ENCODE results near the gene RAB8B. TPM values are rescaled to one million over a fixed set of nuclear protein-coding genes. Genes with fewer than 3 reads are reported as not detected.
A peak's percentile ranks its signal among the peaks of the same experiment; 100 is the strongest.
"Not testable (repeated sequence)": the region's sequence is repeated elsewhere in the genome, so short reads cannot be mapped to it uniquely, and the experiment has no call there.

RAB8B gene
- total RNA-seq, 1 experiment from 2014 or later, result 26.2 TPM

- in situ Hi-C loops (cut with HindIII; ENCODE audit: low pct_unique_long_range_greater_than_20kb, low sequenced_read_pairs), result no loop called here
- DNase-seq (ENCODE audit: low read depth, low spot score), result no peak
Observed at GRCh38 chr15:63197626-63198025, 8.2 kb downstream of the RAB8B start.

- in situ Hi-C loops (cut with HindIII; ENCODE audit: low pct_unique_long_range_greater_than_20kb, low sequenced_read_pairs), result no loop called here
- no peak for DNase-seq (ENCODE audit: low read depth, low spot score)
Observed at GRCh38 chr15:63198371-63199250, 9.2 kb downstream of the RAB8B start.

GRCh38 chr15:63200464-63201249 lies 11.3 kb downstream of the RAB8B start:
- DNase-seq (ENCODE audit: low read depth, low spot score), result no peak
- in situ Hi-C loops (cut with HindIII; ENCODE audit: low pct_unique_long_range_greater_than_20kb, low sequenced_read_pairs), result no loop called here

- DNase-seq (ENCODE audit: low read depth, low spot score), result no peak
- in situ Hi-C loops (cut with HindIII; ENCODE audit: low pct_unique_long_range_greater_than_20kb, low sequenced_read_pairs), result no loop called here
Observed at GRCh38 chr15:63202861-63203260, 13.5 kb downstream of the RAB8B start.

GRCh38 chr15:63203451-63204090 lies 14.2 kb downstream of the RAB8B start:
- in situ Hi-C loops (cut with HindIII; ENCODE audit: low pct_unique_long_range_greater_than_20kb, low sequenced_read_pairs), result no loop called here
- DNase-seq (ENCODE audit: low read depth, low spot score), result no peak

GRCh38 chr15:63206079-63206478 lies 16.7 kb downstream of the RAB8B start:
- in situ Hi-C loops (cut with HindIII; ENCODE audit: low pct_unique_long_range_greater_than_20kb, low sequenced_read_pairs), result no loop called here
- no peak for DNase-seq (ENCODE audit: low read depth, low spot score)

- in situ Hi-C loops (cut with HindIII; ENCODE audit: low pct_unique_long_range_greater_than_20kb, low sequenced_read_pairs); DNase-seq (ENCODE audit: low read depth, low spot score): not testable (repeated sequence)
Observed at GRCh38 chr15:63208824-63209223, 19.4 kb downstream of the RAB8B start.

GRCh38 chr15:63210151-63211091 lies 21.0 kb downstream of the RAB8B start:
- peak; percentile 58 for DNase-seq (ENCODE audit: low read depth, low spot score)
- in situ Hi-C loops (cut with HindIII; ENCODE audit: low pct_unique_long_range_greater_than_20kb, low sequenced_read_pairs), result no loop called here

GRCh38 chr15:63211092-63211490 lies 21.7 kb downstream of the RAB8B start:
- no peak for DNase-seq (ENCODE audit: low read depth, low spot score)
- in situ Hi-C loops (cut with HindIII; ENCODE audit: low pct_unique_long_range_greater_than_20kb, low sequenced_read_pairs), result no loop called here

GRCh38 chr15:63211549-63211948 lies 22.1 kb downstream of the RAB8B start:
- in situ Hi-C loops (cut with HindIII; ENCODE audit: low pct_unique_long_range_greater_than_20kb, low sequenced_read_pairs), result no loop called here
- no peak for DNase-seq (ENCODE audit: low read depth, low spot score)

- in situ Hi-C loops (cut with HindIII; ENCODE audit: low pct_unique_long_range_greater_than_20kb, low sequenced_read_pairs), result no loop called here
- no peak for DNase-seq (ENCODE audit: low read depth, low spot score)
Observed at GRCh38 chr15:63212050-63213004, 22.9 kb downstream of the RAB8B start.

- no peak for DNase-seq (ENCODE audit: low read depth, low spot score)
Observed at GRCh38 chr15:63218100-63218808, 28.8 kb downstream of the RAB8B start.

GRCh38 chr15:63219196-63219710 lies 29.8 kb downstream of the RAB8B start:
- DNase-seq (ENCODE audit: low read depth, low spot score), result no peak
- in situ Hi-C loops (cut with HindIII; ENCODE audit: low pct_unique_long_range_greater_than_20kb, low sequenced_read_pairs), result no loop called here

More at GRCh38 chr15:63218100-63218808, 28.8 kb downstream of the RAB8B start:
- in situ Hi-C loops (cut with HindIII; ENCODE audit: low pct_unique_long_range_greater_than_20kb, low sequenced_read_pairs), result no loop called here

GRCh38 chr15:63221346-63221745 lies 31.9 kb downstream of the RAB8B start:
- DNase-seq (ENCODE audit: low read depth, low spot score), result no peak
- in situ Hi-C loops (cut with HindIII; ENCODE audit: low pct_unique_long_range_greater_than_20kb, low sequenced_read_pairs), result no loop called here

GRCh38 chr15:63223463-63223862 lies 34.1 kb downstream of the RAB8B start:
- in situ Hi-C loops (cut with HindIII; ENCODE audit: low pct_unique_long_range_greater_than_20kb, low sequenced_read_pairs), result no loop called here
- DNase-seq (ENCODE audit: low read depth, low spot score), result no peak
